Brain microvascular endothelial cell (primary cell): ENCODE measurements around the gene BACH2.

Experiments
- DNase-seq: peaks from one replicate; pipeline ENCODE4 v3.0.0-alpha.2; 2020
- H3K27ac ChIP-seq: fragments of 250-450 bp; sonication (Bioruptor Pico); 2 replicates; pipeline ENCODE4 v1.5.1; 2020; ENCODE audit warnings: mild to moderate bottlenecking, moderate library complexity
- H3K27me3 ChIP-seq: fragments of 250-450 bp; sonication (Bioruptor Pico); replicated peaks from 2 replicates; pipeline ENCODE4 v1.5.1; 2020; ENCODE audit warnings: mild to moderate bottlenecking
- H3K36me3 ChIP-seq: fragments of 250-450 bp; sonication (Bioruptor Pico); replicated peaks from 2 replicates; pipeline ENCODE4 v1.5.1; 2020; ENCODE audit warnings: mild to moderate bottlenecking
- H3K4me3 ChIP-seq: 2 replicates; pipeline ENCODE4 v1.5.1; 2011; ENCODE audit warnings: low read depth, mild to moderate bottlenecking, control low read depth, low read length, moderate library complexity
- in situ Hi-C: cut with HindIII; loops from 2 replicates; pipeline ENCODE4 v1.10.0; 2017; ENCODE audit warnings: low sequenced_read_pairs, low pct_ligation_motif_present
- TF ChIP-seq, protein P1 (sequence below): IDR thresholded peaks from 2 replicates; pipeline ENCODE4 v1.5.1; 2011; ENCODE audit warnings: low read depth, mild to moderate bottlenecking, moderate library complexity, low read length, control low read depth, inconsistent platforms; ENCODE audit errors: missing control alignments

The BACH2 gene

DNA sequence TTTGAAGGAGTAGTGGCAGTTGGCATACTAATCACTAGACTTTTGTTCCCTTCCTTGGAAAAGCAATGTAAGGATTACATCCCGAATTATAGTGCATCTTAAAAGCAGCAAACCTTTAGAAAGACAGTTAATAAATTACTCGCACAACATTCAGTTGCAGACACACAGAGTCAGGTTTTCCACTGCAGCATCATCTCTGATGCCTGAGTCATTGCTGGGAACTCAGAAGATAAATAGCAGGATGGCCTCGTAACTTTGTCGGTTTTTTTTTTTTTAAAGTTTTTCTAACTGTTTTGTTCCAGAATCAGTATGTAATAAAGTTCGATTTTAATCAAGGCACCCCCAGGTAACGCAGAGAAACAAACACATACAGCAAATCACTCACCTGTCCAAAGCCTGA lies 368.0 kb downstream of the BACH2 start:
- Histone ChIP-seq H3K4me3 (no peak overlapping the region), H3K27ac (no peak overlapping the region), H3K36me3 (no peaks in the 10 kb centered on the region), H3K27me3 (no peaks in the 10 kb centered on the region)
- in situ Hi-C loops, result no loop called here
- no peak for DNase-seq
- TF ChIP-seq, protein P1, sequence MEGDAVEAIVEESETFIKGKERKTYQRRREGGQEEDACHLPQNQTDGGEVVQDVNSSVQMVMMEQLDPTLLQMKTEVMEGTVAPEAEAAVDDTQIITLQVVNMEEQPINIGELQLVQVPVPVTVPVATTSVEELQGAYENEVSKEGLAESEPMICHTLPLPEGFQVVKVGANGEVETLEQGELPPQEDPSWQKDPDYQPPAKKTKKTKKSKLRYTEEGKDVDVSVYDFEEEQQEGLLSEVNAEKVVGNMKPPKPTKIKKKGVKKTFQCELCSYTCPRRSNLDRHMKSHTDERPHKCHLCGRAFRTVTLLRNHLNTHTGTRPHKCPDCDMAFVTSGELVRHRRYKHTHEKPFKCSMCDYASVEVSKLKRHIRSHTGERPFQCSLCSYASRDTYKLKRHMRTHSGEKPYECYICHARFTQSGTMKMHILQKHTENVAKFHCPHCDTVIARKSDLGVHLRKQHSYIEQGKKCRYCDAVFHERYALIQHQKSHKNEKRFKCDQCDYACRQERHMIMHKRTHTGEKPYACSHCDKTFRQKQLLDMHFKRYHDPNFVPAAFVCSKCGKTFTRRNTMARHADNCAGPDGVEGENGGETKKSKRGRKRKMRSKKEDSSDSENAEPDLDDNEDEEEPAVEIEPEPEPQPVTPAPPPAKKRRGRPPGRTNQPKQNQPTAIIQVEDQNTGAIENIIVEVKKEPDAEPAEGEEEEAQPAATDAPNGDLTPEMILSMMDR, result no peak

GRCh38 chr6:89927791-89928550 lies 368.7 kb downstream of the BACH2 start:
- Histone ChIP-seq H3K27ac (no peak overlapping the region), H3K4me3 (no peak overlapping the region), H3K36me3 (no peaks in the 10 kb centered on the region), H3K27me3 (no peaks in the 10 kb centered on the region)
- TF ChIP-seq, protein P1, result no peak
- no peak for DNase-seq
- in situ Hi-C loops, result no loop called here

DNA sequence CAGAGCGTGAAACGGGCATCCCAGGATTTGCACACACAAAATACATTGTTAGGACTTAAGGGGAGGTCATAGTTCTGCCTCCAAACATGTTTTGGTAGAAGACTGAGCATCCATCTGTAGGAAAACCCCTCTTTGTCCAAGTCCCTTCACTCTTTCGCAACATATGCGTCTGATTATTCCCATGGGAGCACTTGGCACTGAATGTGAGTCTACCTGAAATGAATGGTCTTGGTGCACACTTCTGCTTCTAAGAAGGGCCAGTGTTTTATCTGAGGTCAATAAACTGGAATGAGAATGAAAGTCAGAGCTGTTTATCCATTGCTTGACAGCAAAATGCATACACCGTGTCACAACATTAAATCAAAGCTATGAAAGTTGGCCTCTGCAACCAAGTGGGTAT lies 369.4 kb downstream of the BACH2 start:
- TF ChIP-seq, protein P1, result no peak
- in situ Hi-C loops, result no loop called here
- Histone ChIP-seq H3K36me3 (no peaks in the 10 kb centered on the region), H3K4me3 (no peak overlapping the region), H3K27ac (no peak overlapping the region), H3K27me3 (no peaks in the 10 kb centered on the region)
- no peak for DNase-seq

- H3K36me3 ChIP-seq, result no peaks in the 10 kb centered on the region
- DNase-seq, result no peak
- in situ Hi-C loops, result no loop called here
- no peaks in the 10 kb centered on the region for H3K27me3 ChIP-seq
- H3K27ac ChIP-seq, result no peak overlapping the region
- TF ChIP-seq, protein P1, result no peak
- H3K4me3 ChIP-seq, result no peak overlapping the region
Observed at GRCh38 chr6:89925826-89926225, 370.8 kb downstream of the BACH2 start.

- no peak overlapping the region for H3K27ac ChIP-seq
- TF ChIP-seq, protein P1, result no peak
- no peak overlapping the region for H3K4me3 ChIP-seq
- in situ Hi-C loops, result no loop called here
- no peak for DNase-seq
- no peaks in the 10 kb centered on the region for H3K27me3 ChIP-seq
- H3K36me3 ChIP-seq, result no peaks in the 10 kb centered on the region
Observed at GRCh38 chr6:89924231-89924630, 372.4 kb downstream of the BACH2 start.

- TF ChIP-seq, protein P1, result no peak
- no peaks in the 10 kb centered on the region for H3K36me3 ChIP-seq
- H3K27me3 ChIP-seq, result no peaks in the 10 kb centered on the region
- no peak for DNase-seq
- no peak overlapping the region for H3K4me3 ChIP-seq
- H3K27ac ChIP-seq, result no peak overlapping the region
- in situ Hi-C loops, result no loop called here
Observed at GRCh38 chr6:89921691-89922090, 375.0 kb downstream of the BACH2 start.
